Measurements from ENCODE around the gene TP53BP1.

TP53BP1 gene

GRCh38 chr15:43519196-43519595, 26.2 kb upstream of the TP53BP1 start:
- DNase-seq = no peak

DNA sequence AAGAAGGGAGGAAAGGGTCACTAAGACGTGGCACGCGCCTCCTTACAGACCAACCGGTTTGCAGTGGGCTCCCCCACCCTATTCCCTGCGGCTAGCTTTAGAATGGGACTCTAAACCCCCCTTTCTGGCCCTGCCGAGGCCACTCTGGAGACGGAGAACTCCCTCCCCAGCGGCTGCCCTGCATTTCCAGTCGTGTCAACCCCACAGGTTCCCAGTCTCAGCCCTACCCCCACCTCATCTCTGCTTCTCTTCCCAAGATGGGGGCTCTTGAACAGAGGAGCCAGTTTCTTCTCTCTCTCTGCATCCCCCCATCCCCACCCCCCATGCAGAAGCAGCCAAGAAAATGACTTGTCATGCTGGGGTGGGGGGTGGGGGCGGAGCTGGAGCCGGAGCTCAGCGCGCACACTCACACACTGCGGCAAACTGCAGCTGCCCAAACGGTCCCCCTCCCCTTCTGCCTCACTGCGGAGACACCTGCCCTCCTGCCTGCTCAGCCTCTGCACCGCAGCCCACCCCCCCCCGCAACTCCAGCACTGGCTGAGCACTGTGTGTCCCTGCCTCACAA, 25.3 kb upstream of the TP53BP1 start:
- peak; percentile 61 for DNase-seq

DNA sequence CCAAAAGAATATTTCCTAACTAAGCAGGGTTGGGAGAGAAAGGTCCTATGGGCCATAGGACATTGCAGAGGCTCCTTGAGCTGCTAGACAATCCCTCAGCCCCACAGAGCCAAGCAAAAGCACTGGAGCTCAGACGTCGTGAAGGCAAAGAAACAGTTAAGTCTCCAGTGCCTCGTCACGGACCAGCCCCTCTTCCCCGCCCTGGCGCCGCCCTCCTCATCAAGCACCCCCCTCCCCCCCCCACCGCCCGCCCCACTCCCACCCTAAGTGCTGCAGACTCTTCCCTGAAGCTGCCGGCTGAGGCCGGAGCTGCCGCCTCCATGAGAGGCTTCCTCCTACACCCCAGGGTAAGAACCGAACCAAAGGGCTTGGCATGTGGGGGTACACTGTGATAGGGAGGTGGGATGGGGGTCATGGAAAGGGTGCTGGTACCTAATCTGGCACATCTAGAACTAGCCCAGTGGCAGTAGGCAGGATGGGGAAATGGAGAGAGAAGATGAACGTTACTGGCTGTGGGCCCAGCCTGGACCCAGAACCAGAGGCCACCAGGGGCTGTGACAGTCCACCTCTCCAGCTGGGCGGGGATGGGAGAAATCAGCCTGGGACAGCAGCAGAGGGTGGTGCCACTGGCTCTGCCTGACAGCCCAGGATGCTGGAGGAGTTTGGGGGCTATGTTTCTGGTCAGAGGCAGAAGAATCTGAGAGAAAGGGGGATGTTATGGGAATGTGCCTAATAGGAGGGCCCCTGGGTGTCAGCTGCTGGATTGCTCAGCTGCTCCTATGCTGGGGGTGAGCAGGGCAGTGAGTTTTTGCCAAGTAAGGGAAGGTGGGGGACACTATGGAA, 24.6 kb upstream of the TP53BP1 start, which contains the start of gene MAP1A:
Gene MAP1A, plus strand, starts transcription at position 255 of the 843 bp plus-strand sequence. CDS start 3,866 bp downstream, outside the sequence.
- peak; percentile 39 for DNase-seq

GRCh38 chr15:43516801-43517353, 23.9 kb upstream of the TP53BP1 start:
- peak; percentile 39 for DNase-seq

GRCh38 chr15:43516185-43516584, 23.2 kb upstream of the TP53BP1 start:
- no peak for DNase-seq

GRCh38 chr15:43515741-43516140, 22.8 kb upstream of the TP53BP1 start:
- DNase-seq = no peak

GRCh38 chr15:43514241-43515057, 21.5 kb upstream of the TP53BP1 start:
- DNase-seq = peak; percentile 18

DNA sequence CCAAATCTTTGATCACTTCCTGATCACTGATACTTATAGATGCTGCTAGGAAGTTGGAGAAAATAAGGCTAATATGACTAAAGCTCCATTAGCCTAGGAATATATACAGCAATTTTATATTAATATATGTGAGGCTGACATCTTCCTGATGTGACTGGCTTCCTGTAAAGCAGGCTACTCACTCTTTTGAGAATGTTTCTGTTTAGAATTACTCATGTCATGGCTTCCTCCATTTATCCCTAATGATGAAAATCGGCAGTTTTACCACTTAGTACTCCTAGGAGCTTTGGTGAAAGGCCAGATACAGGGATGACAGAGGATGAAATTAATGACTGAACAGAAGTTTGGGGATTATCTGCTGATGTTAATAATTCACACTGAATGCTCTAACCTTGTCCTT, 20.6 kb upstream of the TP53BP1 start:
- DNase-seq = no peak

DNA sequence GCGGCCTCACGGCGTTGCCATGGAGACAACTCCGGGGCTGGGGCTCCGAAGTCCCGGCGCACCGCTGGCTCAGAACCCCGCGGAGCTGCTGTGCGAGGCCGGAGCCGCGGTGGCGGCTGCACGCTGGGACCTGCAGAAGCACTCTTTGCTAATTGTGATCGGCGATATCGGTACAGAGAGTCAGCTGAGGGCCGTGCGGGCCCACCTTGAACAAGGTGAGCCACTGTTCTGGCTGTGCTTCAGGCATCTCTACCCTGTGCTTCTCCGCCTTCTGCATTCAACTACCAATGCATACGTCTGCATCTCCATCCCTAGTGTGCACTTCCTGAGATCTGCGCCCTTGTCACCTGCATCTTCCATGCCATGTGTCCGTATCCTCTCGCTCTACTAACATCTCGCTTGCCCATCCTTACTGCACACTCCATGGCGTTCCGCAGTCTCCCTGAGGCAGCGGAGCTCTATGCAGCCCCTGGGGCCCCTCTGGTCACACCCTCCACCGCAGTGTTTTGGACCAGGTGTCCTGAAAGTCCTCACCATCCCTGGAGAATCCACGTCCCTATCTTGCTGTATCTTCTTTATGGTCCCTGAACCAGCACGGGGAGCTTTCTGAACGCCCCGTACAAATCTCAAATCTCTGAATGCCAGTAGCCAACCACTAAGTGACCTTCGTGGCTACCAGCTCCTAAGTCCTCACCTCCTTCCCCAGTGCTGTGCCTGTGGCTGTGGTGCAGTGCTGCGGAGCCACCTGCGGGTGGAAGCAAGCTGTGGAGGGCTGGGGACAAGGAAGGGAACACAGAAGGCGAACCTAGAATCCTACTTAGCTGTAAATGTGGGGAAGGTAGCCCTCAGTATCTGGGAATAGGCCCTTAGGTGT, 18.3 kb upstream of the TP53BP1 start:
- no peak for DNase-seq

DNA sequence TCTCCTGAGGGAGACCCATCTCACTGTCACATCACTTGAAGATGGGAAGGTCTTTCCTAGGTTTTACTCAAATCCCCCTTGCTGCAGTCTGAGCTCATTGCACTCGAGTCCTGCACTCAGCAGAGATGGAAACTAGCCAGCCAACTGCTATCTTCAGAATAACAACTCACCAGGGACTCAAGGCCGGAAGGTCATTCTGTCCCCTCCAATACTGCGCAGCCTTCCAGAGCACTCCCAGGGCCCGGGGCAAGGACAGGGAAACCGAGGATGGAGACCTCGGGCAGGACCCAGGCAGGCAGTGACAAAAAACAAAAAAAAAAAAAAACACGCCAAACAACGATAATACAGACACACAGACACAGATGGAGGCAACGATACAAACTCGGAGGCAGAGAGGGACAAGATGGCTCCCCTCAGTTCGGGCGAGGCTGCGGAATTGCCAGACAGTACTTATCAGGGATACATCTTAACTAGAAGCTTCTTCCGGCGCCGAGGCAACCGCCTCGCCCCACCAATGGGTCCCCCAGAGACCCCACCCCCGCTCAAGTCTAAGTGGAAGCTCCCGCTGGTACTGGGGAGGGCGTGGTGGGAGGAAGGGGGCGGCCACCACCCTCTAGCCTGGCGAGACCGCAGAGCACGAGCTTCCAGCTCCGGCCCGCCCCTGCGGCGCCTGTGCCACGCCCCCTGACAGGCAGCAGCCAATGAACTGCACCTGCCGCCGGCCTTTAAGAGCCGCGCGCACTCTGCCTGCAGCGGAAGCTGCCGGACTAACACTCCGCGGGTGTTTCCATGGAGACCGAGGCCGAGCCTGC, 17.4 kb upstream of the TP53BP1 start:
- peak; percentile 93 for DNase-seq

DNA sequence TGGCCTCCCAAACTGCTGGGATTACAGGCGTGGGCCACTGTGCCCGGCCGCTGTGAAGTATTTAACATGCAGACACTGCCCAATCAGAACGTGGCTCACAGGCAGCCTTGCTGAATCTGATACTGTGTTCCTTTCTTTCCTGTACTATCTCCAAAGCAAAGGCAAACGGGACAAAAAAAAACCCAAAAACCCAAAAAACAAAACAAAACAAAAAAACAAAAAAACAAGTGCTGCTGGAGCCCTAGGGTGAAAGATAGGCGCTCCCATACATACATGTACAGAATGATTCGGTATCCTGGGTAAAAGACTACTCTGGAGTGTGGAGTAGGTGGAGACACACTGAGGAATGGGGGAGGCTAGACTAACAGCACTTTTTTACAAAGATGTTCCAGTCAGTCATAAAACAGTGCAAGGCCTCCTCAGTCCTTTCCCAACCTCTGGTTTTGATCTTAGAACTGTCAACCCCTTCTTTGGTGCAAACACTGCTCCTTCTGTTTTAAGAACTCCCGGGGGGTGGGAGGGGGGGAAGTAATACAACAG, 16.8 kb upstream of the TP53BP1 start:
- no peak for DNase-seq

DNA sequence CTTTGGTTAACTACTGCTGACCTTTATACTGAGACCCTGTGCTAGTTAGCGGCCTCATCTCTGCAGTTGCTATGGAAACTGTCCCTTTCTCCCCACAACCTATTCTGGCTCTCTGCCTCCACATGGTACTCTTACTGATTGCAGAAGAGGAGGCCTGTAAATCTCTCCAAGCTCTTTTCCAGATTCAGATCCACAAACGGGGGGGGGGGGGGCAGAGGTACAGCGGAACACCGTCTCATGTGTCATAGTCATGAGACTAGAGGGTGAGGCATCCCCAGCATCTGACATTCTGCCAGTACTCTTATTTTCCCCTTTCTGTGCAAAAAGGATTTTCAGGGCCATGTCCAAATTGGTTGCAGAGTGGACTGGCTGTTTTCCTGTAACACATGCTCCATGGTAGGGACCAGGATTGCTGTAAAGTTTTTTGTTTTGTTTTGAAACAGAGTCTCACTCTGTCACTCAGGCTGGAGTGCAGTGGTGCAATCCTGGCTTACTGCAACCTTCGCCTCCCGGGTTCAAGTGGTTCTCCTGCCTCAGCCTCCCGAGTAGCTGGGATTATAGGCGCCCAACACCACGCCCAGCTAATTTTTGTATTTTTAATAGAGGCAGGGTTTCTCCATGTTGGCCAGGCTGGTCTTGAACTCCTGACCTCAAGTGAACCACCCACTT, 16.2 kb upstream of the TP53BP1 start:
- no peak for DNase-seq

DNA sequence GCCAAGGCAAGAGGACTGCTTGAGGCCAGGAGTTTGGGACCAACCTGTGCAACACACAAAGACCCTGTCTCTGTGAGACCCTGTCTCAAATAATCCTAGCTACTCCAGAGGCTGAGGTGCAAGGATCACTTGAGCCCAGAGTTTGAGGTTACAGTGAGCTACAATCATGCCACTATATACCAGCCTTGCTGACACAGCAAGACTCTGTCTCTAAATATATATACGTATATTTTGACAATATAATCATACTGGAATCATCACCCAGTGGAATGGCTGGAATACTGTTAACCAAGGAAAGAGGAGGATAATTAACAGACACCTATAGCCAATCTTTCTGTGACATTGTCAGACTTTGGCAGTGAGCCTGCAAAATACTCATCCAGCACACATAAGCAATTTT, 15.5 kb upstream of the TP53BP1 start:
- no peak for DNase-seq

DNA sequence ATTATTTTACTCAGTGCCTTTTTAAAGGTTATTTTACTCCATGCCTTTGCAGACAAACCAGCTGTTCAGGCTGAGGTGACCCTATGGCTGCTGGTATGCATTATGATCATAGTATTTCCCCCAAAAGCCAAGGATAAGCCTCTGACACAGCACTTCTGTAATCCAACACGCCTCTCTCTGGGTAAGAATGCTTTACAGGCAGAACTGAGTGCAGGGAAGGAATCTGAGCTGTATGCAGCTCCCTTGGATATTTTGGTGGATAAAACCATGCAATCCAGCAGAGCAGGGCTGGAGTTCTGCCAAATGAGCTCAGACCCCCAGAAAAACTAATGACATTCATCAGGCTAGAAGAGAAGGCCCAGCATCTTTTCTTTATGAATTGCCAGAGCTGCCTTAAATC, 12.8 kb upstream of the TP53BP1 start:
- no peak for DNase-seq

GRCh38 chr15:43499635-43500034, 6.7 kb upstream of the TP53BP1 start:
- no peak for DNase-seq

GRCh38 chr15:43498990-43499389, 6.0 kb upstream of the TP53BP1 start:
- DNase-seq = no peak

DNA sequence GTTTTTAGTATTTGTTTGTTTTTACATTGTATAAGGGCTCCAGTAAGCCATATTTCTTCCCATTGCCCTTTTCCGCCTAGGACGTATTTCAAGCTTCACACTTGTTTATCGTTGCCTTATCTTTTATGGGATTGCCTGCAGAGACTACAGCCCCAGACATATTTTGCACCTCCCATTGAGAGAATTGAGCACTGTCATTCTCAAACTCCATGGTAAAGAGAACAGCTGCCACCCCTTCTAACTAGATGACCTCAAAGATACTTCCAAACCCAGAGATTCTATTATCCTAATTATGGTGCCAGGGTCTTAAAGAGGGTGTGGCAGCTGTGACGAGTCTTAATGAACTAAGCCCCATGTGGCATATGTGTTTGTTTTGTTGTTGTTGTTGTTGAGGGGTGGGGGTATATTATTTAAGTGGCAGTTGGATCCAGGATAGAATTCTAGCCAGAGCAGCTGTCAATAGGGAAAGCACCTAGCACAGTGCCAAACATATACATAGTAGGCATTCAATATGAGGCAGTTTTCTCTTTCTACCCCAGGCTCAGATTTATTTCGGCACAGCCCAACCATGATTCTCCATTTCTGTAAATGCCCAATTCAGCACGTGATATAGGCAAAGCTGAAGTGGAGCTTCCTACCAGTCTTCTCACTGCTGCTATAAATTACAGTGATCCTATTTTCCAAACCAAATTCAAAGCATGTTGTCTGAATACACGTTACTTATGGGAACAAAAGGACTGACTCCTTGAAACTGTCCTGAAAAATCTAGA, 932 bp upstream of the TP53BP1 start:
- no peak for DNase-seq

- no peak for DNase-seq
Measured at GRCh38 chr15:43492266-43492665, 690 bp downstream of the TP53BP1 start.

- DNase-seq = no peak
Measured at GRCh38 chr15:43489191-43489590, 3.8 kb downstream of the TP53BP1 start.

GRCh38 chr15:43488790-43489189, 4.2 kb downstream of the TP53BP1 start:
- no peak for DNase-seq

Measured in NCI-H1694 (cell line).